Measurements from ENCODE around the gene LENEP. TPM values are rescaled to one million over a fixed set of nuclear protein-coding genes. Genes with fewer than 3 reads are reported as not detected.

LENEP gene
- total RNA-seq, 1 experiment from 2014 or later = 0.42 TPM

- TF ChIP-seq ZNF274 (IDR thresholded peaks at IDR 0.05; ENCODE audit: low read depth, low read length) = no peak
- TF ChIP-seq EGR1 (IDR thresholded peaks at IDR 0.05; ENCODE audit: low read depth) = peak; percentile 97
- TF ChIP-seq JUND (IDR thresholded peaks at IDR 0.05) = peak; percentile 74
- no peak for TF ChIP-seq TCF7L2 (IDR thresholded peaks at IDR 0.05; ENCODE audit: borderline replicate concordance, extremely low read depth, insufficient read depth, insufficient read length)
- TF ChIP-seq FOSL1 (IDR thresholded peaks at IDR 0.05; ENCODE audit: low read depth) = no peak; the same call in 1 of the 2 replicates
- no peak for TF ChIP-seq SRF (IDR thresholded peaks at IDR 0.05; ENCODE audit: low read depth)
- peak; percentile 99 to 100 (median 100) for TF ChIP-seq CTCF (IDR thresholded peaks at IDR 0.05 in 2 of 3, conservative IDR thresholded peaks at IDR 0.05 in 1 of 3; ENCODE audit: borderline replicate concordance in 1 of 3, insufficient read depth in 1 of 3, low read depth in 2 of 3, low read length in 2 of 3)
- TF ChIP-seq CBX3 (IDR thresholded peaks at IDR 0.05; ENCODE audit: low read depth) = no peak
- no peak for TF ChIP-seq ELF1 (IDR thresholded peaks at IDR 0.05; ENCODE audit: borderline replicate concordance, low read depth)
- peak; percentile 56 for TF ChIP-seq ZBTB33 (IDR thresholded peaks at IDR 0.05; ENCODE audit: extremely low read depth, insufficient replicate concordance, low read length)
- peak; percentile 83 for TF ChIP-seq POLR2AphosphoS5 (IDR thresholded peaks at IDR 0.05; ENCODE audit: low read depth, low read length)
- TF ChIP-seq YY1 (IDR thresholded peaks at IDR 0.05; ENCODE audit: extremely low read depth, insufficient replicate concordance, low read depth, low read length) = peak; percentile 80
- peak; percentile 86 for TF ChIP-seq RAD21 (IDR thresholded peaks at IDR 0.05; ENCODE audit: low read depth)
Measured at GRCh38 chr1:155017041-155017945, 23.9 kb downstream of the LENEP start (continued).

All from HCT116 (cell line).